Activated CD8-positive, alpha-beta memory T cell treated with anti-CD3 and anti-CD28 coated beads for 4 hours (primary cell): ENCODE data around the gene MTA1.
A peak's percentile ranks its signal among the peaks of the same experiment; 100 is the strongest.

Experiments used
- DNase-seq, 2 donors: peaks; one replicate each; pipeline ENCODE4 v3.0.0-alpha.2; 2020; ENCODE audit warnings: low read depth in 2 of 2

Gene MTA1

DNA sequence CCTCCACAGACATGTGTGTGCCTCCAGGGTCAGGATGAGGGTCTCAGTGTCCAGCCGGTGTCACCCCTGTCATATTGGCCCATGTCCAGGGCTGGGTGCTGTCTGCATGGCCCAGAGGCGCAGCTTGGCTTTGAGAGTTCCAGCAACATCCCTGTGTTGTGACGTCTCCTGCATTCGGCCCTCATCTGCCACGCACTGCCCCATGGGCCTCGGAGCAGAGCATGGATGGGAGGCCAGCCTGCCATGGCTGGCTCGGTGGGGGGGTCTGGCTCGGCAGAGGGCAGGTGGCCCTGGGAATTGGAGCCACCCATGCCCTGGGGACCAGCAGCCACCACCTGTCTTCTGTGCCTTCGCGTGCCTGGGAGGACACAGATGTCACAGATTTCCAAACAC is 32.1 kb upstream of the MTA1 start:
- DNase-seq, result no peak

GRCh38 chr14:105388110-105388951 is 31.3 kb upstream of the MTA1 start:
- DNase-seq, result no peak

DNA sequence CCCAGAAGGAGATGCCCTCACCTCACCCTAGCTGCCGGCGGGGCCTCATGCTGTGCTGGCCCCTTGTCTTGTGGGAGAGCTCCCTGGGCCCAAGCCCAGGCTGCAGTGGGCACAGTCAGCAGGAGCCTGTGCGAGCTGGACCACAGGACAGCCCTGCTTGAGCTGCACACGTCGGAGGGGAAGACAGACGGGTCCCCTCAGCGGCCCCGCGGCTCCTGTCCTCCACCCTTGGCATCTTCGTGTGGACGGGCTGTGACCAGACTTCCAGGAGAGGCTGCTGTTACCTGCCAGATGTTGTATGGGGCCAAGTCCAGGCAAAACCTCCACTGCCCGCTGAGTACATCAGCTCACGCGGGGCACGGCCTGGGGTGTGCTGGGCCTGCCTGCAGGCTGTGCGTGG is 30.7 kb upstream of the MTA1 start:
- DNase-seq, result no peak

DNA sequence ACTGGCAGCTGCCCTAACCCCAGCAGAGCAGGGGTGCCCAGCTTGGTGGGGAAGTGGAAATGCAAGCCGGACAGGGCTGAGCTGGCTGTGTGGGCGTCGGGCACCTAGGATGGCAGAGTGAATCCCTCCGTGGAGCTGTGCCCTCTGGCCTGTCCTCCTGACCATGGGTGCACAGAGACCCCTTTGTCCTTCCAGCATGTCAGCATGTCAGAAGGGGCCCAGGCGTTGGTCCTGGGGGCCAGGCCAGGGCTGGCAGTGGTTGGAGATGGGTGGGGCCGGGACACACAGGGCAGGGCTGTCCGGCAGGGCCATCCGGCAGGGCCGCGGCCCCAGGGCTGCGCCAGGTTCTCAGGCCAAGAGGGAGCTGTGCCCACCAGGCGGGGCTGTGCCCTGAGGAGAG is 30.1 kb upstream of the MTA1 start:
- DNase-seq, result no peak

DNA sequence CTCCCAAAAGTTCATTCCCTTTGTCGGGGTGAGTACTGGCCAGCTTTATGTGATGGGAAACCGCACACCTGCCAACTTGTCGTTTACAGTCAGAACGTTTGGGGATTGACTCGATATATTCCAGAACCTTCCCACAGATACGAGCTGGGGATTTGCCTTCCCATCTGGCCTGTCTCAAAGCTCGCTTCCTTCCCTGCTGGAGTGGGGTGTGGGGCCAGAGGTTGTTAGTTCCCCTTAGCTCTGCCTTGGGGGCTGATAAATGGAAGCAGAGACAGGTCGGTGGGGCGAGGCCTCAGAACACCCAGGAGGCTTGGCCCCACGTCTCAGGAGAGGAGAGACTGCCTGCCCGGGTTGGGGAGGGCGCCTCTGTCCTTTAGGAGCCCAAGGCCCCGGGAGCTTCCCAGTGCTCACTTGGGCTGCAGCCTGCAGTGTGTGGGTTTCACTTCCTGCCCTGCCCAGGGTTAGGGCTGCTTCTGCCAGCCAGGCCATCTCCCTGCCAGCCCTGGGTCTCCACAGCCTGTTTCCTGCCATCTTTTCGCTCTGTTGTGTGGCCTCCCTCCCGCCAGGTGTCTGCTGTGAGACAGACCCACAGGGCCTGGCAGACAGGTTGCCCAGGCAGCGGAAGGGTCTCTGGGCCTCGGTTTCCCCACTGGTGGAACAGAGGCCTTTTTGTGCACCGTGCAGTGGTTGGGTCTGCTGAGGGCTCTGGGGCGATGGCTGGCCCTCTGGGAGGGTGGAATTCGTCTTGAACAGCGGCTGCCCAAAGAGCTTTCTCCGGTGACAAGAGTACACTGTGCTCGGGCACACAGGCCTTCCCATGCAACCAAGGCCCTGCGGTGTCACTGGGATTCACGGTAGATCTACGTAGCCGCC is 29.4 kb upstream of the MTA1 start:
- no peak for DNase-seq

GRCh38 chr14:105390849-105391500 is 28.7 kb upstream of the MTA1 start:
- DNase-seq, result no peak

DNA sequence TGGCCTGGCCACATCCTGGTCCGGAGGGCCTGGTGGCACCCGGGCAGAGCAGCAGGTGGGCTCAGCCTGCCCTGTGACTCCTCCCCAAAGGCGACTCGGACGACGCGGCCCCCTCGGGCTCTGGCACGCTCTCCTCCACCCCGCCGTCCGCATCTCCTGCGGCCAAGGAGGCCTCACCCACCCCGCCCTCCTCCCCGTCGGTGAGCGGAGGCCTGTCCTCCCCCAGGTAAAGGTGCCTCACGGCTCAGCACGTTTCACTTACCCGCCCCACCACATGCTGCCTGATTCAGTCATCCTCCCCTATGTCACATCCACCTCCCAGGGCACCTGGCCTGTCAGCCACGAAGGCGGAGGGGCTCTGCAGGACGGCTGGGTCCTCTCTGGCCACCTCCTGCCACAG is 28.1 kb upstream of the MTA1 start:
- no peak for DNase-seq

DNA sequence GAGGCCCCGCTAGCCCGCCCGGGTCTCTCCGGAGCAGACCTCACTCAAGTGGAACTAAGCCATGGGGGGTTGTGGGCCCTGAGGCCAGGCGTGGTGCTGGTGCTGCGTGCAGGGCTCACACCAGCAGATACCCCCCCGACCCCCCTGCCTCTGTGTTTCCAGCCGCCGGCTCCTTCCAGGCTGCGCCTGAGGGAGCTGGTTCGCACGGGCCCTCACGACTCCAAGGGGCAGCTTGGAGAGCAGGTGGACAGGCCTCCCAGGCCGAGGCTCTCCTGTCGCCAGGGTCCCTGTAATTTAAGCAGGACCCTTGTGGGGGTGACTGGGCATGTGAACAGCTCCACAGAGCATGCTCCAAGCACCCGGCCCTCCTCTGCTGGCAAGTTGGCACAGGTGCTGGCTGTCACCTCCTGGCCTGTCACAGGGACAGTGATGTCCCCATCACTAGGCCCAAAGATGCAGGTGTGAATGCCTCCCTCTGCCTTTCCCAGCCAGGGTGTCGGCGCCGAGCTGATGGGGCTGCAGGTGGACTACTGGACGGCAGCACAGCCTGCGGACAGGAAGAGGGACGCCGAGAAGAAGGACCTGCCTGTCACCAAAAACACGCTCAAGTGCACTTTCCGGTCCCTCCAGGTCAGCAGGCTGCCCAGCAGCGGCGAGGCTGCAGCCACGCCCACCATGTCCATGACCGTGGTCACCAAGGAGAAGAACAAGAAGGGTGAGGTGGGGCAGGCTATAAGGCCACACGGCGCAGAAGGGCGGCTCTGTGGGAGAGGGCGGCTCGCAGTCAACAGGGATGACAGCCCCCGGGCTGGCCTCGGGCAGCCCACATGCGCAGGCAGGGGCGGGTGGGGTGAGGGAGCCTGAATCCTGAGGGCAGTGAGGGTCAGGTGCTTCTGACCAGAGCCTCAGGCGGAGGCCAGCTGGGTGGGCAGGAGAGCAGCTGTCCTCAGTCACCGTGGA is 27.2 kb upstream of the MTA1 start:
- DNase-seq, result no peak

GRCh38 chr14:105393151-105393550 is 26.5 kb upstream of the MTA1 start:
- no peak for DNase-seq

DNA sequence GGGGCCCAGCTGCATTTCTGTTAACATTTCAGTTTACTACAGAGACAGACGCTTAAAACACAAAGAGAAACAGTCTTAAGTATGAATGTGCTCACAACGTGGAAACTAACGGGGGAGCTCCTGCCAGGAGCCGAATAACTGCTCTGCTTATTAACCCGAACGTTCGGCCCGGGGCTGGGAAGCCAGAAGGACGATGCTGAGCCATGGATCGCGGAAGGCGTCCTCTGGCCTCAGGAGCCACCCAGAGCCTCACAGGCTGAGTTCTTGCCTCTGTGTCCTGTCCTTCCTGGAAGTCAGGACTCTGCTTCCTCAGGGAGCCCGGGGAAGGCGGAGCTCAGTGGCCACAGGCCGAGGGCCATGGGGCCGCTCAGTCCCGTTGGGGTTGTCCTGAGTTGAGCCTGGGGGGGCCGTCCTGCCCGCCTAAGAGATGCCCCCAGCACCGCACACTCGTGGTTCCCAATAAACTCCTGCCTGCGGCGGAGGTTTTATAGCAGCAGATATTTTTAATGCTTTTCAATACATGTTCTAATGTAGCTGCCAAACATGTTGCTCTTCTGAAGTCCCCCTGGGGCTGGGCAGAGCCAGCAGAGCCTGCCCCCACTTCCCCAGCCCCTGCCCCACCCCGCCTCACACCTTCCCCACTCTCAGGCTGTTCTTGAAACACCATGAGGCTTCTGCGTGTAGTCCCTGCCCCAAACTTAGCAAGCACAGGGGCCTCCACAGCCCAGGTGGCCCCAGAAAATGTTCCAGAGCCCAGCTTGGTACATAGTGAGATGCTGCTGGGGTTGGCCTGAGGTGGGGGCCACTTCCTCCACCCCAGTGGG is 24.7 kb upstream of the MTA1 start:
- no peak for DNase-seq

DNA sequence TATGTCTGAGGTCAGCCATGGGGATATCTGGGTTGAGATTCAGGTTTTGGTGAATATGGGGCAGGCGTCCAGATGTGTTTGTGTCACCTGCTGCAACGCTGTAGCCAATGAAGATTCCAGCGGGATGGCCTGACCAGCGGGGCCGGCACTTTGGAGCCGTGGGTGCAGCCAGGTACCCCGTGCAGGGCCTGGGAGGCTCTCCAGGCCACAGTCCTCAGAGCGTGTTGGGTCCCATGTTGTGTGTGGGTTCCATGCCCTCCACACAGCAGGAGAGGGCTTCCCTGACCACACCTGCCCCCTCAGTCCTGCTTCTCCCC is 24.1 kb upstream of the MTA1 start:
- DNase-seq, result no peak

- no peak for DNase-seq
Observed at GRCh38 chr14:105397350-105397931, 22.2 kb upstream of the MTA1 start.

DNA sequence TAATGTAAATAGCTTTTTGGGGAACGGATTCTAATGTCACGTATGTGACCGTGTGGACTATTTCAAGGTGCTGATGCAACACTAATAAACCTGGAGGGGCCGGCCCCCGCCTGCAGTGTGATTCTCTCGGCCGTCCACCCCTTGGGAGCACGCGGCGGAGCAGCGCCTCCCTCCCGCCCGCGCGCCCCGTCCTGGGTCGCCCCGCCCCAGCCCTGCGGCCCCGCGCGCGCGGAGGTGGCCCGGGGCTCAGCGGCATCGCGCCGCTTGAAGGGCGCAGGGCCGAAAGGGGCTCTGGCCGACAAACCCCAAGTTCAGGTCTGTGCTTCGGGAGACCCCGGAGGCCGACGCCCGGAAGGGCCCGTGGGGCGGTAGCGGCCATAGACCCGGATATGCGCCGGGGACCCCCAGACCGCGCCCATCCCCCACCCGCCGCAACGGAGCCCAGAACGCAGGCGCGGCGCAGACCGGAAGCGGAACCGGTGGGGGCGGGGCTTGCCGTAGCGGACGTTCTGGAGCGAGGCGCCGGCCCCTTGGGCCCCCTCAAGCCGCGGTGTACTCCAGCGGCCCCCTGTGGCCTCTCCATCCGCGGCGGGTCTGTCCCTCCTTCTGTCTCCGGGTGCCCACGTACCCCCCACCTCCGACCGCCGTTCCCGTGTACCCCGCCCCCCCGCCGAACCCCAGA is 21.4 kb upstream of the MTA1 start, which contains the start of gene TEX22:
Gene TEX22 (plus strand): TSS at position 495 of the 682 bp plus-strand sequence. CDS start 803 bp downstream, outside the sequence.
- DNase-seq, result peak; percentile 86 to 90

DNA sequence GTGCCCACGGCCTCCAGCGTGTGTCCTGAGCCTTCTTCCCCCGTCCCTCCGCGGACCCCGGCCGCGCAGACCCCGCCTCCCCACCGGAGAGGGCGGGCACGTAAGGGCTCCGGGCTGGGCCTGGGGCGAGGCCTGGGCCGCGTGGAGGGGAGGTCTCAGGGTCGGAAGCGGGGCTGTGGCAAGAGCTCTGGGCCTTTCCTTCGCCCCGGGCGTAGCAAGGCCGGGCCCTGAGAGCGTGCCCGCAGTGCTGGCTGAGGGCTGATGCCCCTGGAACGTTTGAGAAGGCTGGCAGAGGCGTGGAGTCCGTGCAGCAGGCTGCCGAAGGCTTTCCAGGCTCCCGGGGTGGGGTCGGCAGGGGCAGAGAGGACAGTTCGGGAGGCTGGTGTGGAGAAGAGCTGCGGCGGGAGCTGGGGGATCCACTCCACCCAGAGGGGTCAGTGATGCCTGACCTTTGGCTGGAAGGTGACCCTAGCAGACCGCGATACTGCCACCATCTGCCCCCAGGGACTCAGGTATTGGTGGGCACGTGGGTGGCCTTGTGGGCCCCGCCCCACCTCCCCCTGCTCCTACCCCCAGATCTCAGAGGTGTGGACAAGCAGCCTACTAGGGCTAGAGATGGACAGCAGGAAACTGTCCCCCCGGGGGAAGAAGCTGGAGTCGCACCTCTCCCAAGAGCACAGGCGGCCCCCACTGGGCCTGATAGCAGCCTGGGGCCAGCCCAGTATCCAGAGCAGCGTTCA is 20.7 kb upstream of the MTA1 start:
- no peak for DNase-seq

DNA sequence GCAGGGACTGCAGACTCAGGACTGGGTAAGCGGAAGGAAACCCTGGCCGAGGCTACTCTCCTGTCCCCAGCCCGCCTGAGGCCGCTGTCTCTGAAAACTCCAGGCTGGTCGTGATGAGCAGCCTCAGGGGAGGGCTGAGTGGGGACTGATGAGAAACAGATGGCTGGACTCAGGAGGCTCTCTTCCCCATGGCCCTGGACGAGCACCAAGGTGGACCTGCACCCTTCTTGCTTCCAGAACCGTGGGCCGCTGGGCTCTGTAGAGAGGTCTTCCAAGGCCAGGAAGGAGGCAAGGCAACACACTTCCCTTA is 20.2 kb upstream of the MTA1 start:
- DNase-seq, result no peak

- no peak for DNase-seq
Observed at GRCh38 chr14:105400016-105400415, 19.6 kb upstream of the MTA1 start.

GRCh38 chr14:105401699-105402098 is 17.9 kb upstream of the MTA1 start:
- no peak for DNase-seq

GRCh38 chr14:105408592-105408991 is 11.0 kb upstream of the MTA1 start:
- no peak for DNase-seq

GRCh38 chr14:105409364-105409763 is 10.3 kb upstream of the MTA1 start:
- no peak for DNase-seq
